Hepatocyte (in vitro differentiated cells): Measurements from ENCODE around the gene KDM4B. TPM values are rescaled to one million over a fixed set of nuclear protein-coding genes. Genes with fewer than 3 reads are reported as not detected.

Experiments
- DNase-seq: peaks from one replicate; pipeline ENCODE4 v3.0.0-alpha.2; 2016; ENCODE audit warnings: low spot score
- H2AFZ ChIP-seq: fragments of 200-600 bp; sonication (generic); 2 replicates; pipeline ENCODE4 v1.6.0; 2016; ENCODE audit warnings: antibody characterized with exemption, mild to moderate bottlenecking
- H3K27ac ChIP-seq: fragments of 200-600 bp; sonication (generic); 2 replicates; pipeline ENCODE4 v1.5.1; 2016; ENCODE audit warnings: mild to moderate bottlenecking
- H3K27me3 ChIP-seq: fragments of 200-600 bp; sonication (generic); 2 replicates; pipeline ENCODE4 v1.6.1; 2016
- H3K36me3 ChIP-seq: fragments of 200-600 bp; sonication (generic); replicated peaks from 2 replicates; pipeline ENCODE4 v1.5.1; 2016; ENCODE audit warnings: low read depth; ENCODE audit not compliant: insufficient read depth
- H3K4me1 ChIP-seq: fragments of 200-600 bp; sonication (generic); 2 replicates; pipeline ENCODE4 v1.5.1; 2016; ENCODE audit warnings: mild to moderate bottlenecking, moderate library complexity; ENCODE audit not compliant: insufficient read depth
- H3K4me2 ChIP-seq: fragments of 200-600 bp; sonication (generic); 2 replicates; pipeline ENCODE4 v1.6.0; 2016
- H3K4me3 ChIP-seq: fragments of 200-600 bp; sonication (generic); 2 replicates; pipeline ENCODE4 v1.5.1; 2016; ENCODE audit warnings: mild to moderate bottlenecking
- H3K79me2 ChIP-seq: fragments of 200-600 bp; sonication (generic); 2 replicates; pipeline ENCODE4 v1.6.0; 2017; ENCODE audit warnings: mild to moderate bottlenecking
- H3K9me2 ChIP-seq: fragments of 200-600 bp; sonication (generic); replicated peaks from 2 replicates; pipeline ENCODE4 v1.6.0; 2017; ENCODE audit warnings: mild to moderate bottlenecking; ENCODE audit not compliant: insufficient read depth
- H3K9me3 ChIP-seq: fragments of 200-600 bp; sonication (generic); 2 replicates; pipeline ENCODE4 v1.5.1; 2016; ENCODE audit warnings: low read depth, mild to moderate bottlenecking
- H4K20me1 ChIP-seq: fragments of 200-600 bp; sonication (generic); 2 replicates; pipeline ENCODE4 v1.6.0; 2016; ENCODE audit warnings: mild to moderate bottlenecking; ENCODE audit not compliant: insufficient read depth, poor library complexity, severe bottlenecking
- EZH2 ChIP-seq: fragments of 200-600 bp; sonication (generic); IDR thresholded peaks from 2 replicates; pipeline ENCODE4 v1.6.1; 2016; ENCODE audit warnings: antibody characterized with exemption, mild to moderate bottlenecking, borderline replicate concordance
- EZH2phosphoT487 ChIP-seq: fragments of 200-600 bp; sonication (generic); IDR thresholded peaks from one replicate; pipeline ENCODE4 v1.6.1; 2018; ENCODE audit warnings: antibody characterized with exemption, mild to moderate bottlenecking, low read depth, moderate library complexity; ENCODE audit not compliant: unreplicated experiment, severe bottlenecking
- WGBS: methylation state at CpG from one replicate; pipeline ENCODE4 v1.1.6; 2016; ENCODE audit warnings: low lambda C conversion rate; ENCODE audit errors: missing lambda C conversion rate; 5-methylcytosine and 5-hydroxymethylcytosine counted together
- polyA plus RNA-seq: library from polyadenylated mRNA; unstranded; fragments of >200 nt; fragmentation: Nextera tagmentation; extraction: Ambion mirVana; gene quantifications from 2 replicates; pipeline ENCODE4 v1.2.1, GENCODE V29; 2016
- total RNA-seq: library from RNA; depleted of rRNA; stranded (reverse); fragments of >200 nt; gene quantifications from 2 replicates; pipeline ENCODE4 v1.2.3, GENCODE V29; 2014
- TF ChIP-seq, protein P1 (sequence below): fragments of 200-600 bp; sonication (generic); IDR thresholded peaks from 2 replicates; pipeline ENCODE4 v1.5.1; 2016; ENCODE audit warnings: antibody characterized with exemption, mild to moderate bottlenecking; ENCODE audit not compliant: poor library complexity

Gene KDM4B
- total and polyA plus RNA-seq, 2 experiments from 2014 or later = 22.2 to 29.6 TPM

DNA sequence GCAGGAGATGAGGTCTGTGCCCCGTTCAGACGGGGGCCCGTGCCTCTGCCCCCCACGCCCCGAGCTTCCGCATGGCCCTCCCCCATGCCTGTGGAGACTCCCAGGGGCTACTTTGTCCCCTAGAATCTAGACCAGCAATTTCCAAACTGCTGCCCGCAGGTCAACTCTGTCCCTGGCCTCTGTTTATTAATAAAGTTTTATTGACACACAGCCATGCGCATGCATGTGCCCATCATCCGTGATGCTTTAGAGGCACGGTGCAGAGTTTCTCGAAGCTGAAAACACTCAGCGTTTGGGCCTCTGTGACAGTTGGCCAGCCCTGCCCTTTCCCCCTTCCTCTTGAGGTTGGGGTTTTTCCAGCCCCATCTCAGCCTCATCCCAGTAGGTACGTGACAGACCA is 140.0 kb downstream of the KDM4B start:
- H3K4me3 ChIP-seq = no peak overlapping the region
- DNase-seq = no peak
- H3K27ac ChIP-seq = no peak overlapping the region
- 99% methylated on average over 13 of the region's 13 CpGs for WGBS
- H4K20me1 ChIP-seq = no peaks in the 10 kb centered on the region
- H3K4me2 ChIP-seq = no peak overlapping the region
- peaks cover 14% of the 10 kb centered on the region for H3K4me1 ChIP-seq
- H3K9me3 ChIP-seq = no peaks in the 10 kb centered on the region
- no peaks in the 10 kb centered on the region for H3K36me3 ChIP-seq
- no peaks in the 10 kb centered on the region for H3K9me2 ChIP-seq
- H3K27me3 ChIP-seq = no peaks in the 10 kb centered on the region
- no peak for TF ChIP-seq EZH2
- TF ChIP-seq, protein P1, sequence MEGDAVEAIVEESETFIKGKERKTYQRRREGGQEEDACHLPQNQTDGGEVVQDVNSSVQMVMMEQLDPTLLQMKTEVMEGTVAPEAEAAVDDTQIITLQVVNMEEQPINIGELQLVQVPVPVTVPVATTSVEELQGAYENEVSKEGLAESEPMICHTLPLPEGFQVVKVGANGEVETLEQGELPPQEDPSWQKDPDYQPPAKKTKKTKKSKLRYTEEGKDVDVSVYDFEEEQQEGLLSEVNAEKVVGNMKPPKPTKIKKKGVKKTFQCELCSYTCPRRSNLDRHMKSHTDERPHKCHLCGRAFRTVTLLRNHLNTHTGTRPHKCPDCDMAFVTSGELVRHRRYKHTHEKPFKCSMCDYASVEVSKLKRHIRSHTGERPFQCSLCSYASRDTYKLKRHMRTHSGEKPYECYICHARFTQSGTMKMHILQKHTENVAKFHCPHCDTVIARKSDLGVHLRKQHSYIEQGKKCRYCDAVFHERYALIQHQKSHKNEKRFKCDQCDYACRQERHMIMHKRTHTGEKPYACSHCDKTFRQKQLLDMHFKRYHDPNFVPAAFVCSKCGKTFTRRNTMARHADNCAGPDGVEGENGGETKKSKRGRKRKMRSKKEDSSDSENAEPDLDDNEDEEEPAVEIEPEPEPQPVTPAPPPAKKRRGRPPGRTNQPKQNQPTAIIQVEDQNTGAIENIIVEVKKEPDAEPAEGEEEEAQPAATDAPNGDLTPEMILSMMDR = no peak
- no peak for TF ChIP-seq EZH2phosphoT487
- H3K79me2 ChIP-seq = no peaks in the 10 kb centered on the region
- H2AFZ ChIP-seq = no peak overlapping the region

DNA sequence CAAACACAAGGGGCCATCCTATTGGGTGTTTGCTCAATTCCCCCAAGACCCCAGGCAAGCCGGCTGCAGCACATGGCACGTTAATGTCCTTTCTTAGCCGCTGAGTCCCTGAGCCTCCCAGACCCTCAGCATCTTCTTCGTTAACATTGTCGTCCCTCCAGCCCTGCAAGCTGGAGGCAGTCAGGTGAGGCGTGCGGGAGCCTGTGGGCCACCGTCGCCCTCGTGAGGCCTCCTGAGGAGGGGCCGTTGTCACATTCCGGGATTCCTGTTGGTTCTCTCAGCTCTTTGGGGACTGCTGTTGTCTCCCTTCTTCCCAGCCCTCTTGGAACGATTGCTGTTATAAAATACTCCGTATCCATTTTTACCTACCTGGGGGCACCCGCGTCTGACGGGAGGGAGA is 140.6 kb downstream of the KDM4B start:
- H4K20me1 ChIP-seq = no peaks in the 10 kb centered on the region
- no peaks in the 10 kb centered on the region for H3K9me2 ChIP-seq
- H3K4me3 ChIP-seq = no peak overlapping the region
- peaks cover 12% of the 10 kb centered on the region for H3K4me1 ChIP-seq
- no peak overlapping the region for H3K27ac ChIP-seq
- H3K9me3 ChIP-seq = no peaks in the 10 kb centered on the region
- no peak overlapping the region for H3K4me2 ChIP-seq
- WGBS = 85% methylated on average over 17 of the region's 17 CpGs
- no peak overlapping the region for H2AFZ ChIP-seq
- H3K27me3 ChIP-seq = no peaks in the 10 kb centered on the region
- no peaks in the 10 kb centered on the region for H3K79me2 ChIP-seq
- no peaks in the 10 kb centered on the region for H3K36me3 ChIP-seq
- no peak for DNase-seq
- TF ChIP-seq EZH2phosphoT487 (no peak), EZH2 (no peak)
- TF ChIP-seq, protein P1 = no peak

- Histone ChIP-seq H3K36me3 (no peaks in the 10 kb centered on the region), H3K4me1 (peaks cover 16% of the 10 kb centered on the region)
Measured at GRCh38 chr19:5110546-5110945, 141.6 kb downstream of the KDM4B start.

More at GRCh38 chr19:5110546-5110945, 141.6 kb downstream of the KDM4B start:
- Histone ChIP-seq H3K9me3 (no peaks in the 10 kb centered on the region), H3K27ac (no peak overlapping the region), H2AFZ (no peak overlapping the region), H3K4me2 (no peak overlapping the region), H4K20me1 (no peaks in the 10 kb centered on the region), H3K9me2 (no peaks in the 10 kb centered on the region), H3K4me3 (no peak overlapping the region), H3K27me3 (no peaks in the 10 kb centered on the region), H3K79me2 (no peaks in the 10 kb centered on the region)
- 95% methylated on average over 24 of the region's 27 CpGs for WGBS
- TF ChIP-seq, protein P1 = no peak
- TF ChIP-seq EZH2 = no peak
- TF ChIP-seq EZH2phosphoT487 = no peak
- DNase-seq = no peak
